ENCODE results near the gene POC1B.

GRCh38 chr12:89544022-89544421, 18.2 kb upstream of the POC1B start:
- no peak for TF ChIP-seq POLR2A (IDR thresholded peaks at IDR 0.05)
- no peak for TF ChIP-seq CTCF (IDR thresholded peaks at IDR 0.05)
